A549 (cell line): ENCODE data around the gene ASPN.

ENCODE experiments used
- EHF ChIP-seq: fragments of 250-450 bp; sonication (Bioruptor Pico); IDR thresholded peaks from 2 replicates; pipeline ENCODE4 v1.5.0; 2020; ENCODE audit warnings: mild to moderate bottlenecking
- KDM1A ChIP-seq: fragments of 200-600 bp; sonication (generic); IDR thresholded peaks from 2 replicates; pipeline ENCODE4 v1.6.1; 2016; ENCODE audit warnings: low read depth, mild to moderate bottlenecking
- NPAS2 ChIP-seq: fragments of 250-450 bp; sonication (Bioruptor Pico); IDR thresholded peaks from 2 replicates; pipeline ENCODE4 v1.8.0; 2022; ENCODE audit warnings: mild to moderate bottlenecking, moderate library complexity, borderline replicate concordance
- POLR2A ChIP-seq: IDR thresholded peaks from 2 replicates; pipeline ENCODE4 v1.6.1; 2012; ENCODE audit warnings: mild to moderate bottlenecking, low read length
- ZFP36 ChIP-seq: fragments of 450-650 bp; IDR thresholded peaks from 2 replicates; pipeline ENCODE4 v1.6.1; 2014; ENCODE audit warnings: borderline replicate concordance; ENCODE audit not compliant: partially characterized antibody
- TF ChIP-seq, protein P1 (sequence below): fragments of >200 bp; sonication (Bioruptor Twin); formaldehyde crosslinking; IDR thresholded peaks from 3 replicates; pipeline ENCODE4 v1.5.1; 2016
- TF ChIP-seq, protein P2 (sequence below): fragments of 200-600 bp; sonication (generic); IDR thresholded peaks from 2 replicates; pipeline ENCODE4 v1.6.1; 2016; ENCODE audit warnings: antibody characterized with exemption, mild to moderate bottlenecking, moderate library complexity
- TF ChIP-seq, protein P3 (sequence below): fragments of >200 bp; sonication (Bioruptor Twin); formaldehyde crosslinking; IDR thresholded peaks from 2 replicates; pipeline ENCODE4 v1.6.1; 2016
- TF ChIP-seq, protein P4 (sequence below): IDR thresholded peaks from 2 replicates; pipeline ENCODE4 v1.6.1; 2012; ENCODE audit warnings: low read depth, borderline replicate concordance
- TF ChIP-seq, protein P5 (sequence below): IDR thresholded peaks from 2 replicates; pipeline ENCODE4 v1.6.1; 2012

DNA sequence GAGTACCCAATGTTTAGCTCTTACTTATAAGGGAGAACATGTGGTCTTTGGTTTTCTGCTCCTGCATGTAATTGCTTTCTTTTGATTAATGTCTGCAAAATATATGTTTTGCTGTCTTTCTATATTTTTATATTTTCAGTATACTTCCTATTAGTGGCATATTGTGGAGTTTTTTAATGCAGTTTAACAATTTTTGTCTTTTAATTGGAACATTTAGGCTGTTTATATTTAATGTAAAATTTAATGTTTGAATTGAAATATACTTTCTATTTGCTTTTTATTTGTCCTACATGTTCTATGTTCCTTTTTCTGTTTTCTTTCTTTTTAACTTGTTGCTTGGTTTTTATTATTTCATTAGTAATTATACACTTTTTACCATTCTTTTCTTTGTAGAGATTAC is 48.6 kb upstream of the ASPN start:
- TF ChIP-seq, protein P1, sequence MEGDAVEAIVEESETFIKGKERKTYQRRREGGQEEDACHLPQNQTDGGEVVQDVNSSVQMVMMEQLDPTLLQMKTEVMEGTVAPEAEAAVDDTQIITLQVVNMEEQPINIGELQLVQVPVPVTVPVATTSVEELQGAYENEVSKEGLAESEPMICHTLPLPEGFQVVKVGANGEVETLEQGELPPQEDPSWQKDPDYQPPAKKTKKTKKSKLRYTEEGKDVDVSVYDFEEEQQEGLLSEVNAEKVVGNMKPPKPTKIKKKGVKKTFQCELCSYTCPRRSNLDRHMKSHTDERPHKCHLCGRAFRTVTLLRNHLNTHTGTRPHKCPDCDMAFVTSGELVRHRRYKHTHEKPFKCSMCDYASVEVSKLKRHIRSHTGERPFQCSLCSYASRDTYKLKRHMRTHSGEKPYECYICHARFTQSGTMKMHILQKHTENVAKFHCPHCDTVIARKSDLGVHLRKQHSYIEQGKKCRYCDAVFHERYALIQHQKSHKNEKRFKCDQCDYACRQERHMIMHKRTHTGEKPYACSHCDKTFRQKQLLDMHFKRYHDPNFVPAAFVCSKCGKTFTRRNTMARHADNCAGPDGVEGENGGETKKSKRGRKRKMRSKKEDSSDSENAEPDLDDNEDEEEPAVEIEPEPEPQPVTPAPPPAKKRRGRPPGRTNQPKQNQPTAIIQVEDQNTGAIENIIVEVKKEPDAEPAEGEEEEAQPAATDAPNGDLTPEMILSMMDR, result no peak
- TF ChIP-seq, protein P2, sequence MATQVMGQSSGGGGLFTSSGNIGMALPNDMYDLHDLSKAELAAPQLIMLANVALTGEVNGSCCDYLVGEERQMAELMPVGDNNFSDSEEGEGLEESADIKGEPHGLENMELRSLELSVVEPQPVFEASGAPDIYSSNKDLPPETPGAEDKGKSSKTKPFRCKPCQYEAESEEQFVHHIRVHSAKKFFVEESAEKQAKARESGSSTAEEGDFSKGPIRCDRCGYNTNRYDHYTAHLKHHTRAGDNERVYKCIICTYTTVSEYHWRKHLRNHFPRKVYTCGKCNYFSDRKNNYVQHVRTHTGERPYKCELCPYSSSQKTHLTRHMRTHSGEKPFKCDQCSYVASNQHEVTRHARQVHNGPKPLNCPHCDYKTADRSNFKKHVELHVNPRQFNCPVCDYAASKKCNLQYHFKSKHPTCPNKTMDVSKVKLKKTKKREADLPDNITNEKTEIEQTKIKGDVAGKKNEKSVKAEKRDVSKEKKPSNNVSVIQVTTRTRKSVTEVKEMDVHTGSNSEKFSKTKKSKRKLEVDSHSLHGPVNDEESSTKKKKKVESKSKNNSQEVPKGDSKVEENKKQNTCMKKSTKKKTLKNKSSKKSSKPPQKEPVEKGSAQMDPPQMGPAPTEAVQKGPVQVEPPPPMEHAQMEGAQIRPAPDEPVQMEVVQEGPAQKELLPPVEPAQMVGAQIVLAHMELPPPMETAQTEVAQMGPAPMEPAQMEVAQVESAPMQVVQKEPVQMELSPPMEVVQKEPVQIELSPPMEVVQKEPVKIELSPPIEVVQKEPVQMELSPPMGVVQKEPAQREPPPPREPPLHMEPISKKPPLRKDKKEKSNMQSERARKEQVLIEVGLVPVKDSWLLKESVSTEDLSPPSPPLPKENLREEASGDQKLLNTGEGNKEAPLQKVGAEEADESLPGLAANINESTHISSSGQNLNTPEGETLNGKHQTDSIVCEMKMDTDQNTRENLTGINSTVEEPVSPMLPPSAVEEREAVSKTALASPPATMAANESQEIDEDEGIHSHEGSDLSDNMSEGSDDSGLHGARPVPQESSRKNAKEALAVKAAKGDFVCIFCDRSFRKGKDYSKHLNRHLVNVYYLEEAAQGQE, result no peak
- TF ChIP-seq NPAS2, result no peak
- TF ChIP-seq, protein P3, sequence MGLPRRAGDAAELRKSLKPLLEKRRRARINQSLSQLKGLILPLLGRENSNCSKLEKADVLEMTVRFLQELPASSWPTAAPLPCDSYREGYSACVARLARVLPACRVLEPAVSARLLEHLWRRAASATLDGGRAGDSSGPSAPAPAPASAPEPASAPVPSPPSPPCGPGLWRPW, result no peak
- TF ChIP-seq KDM1A, result no peak
- TF ChIP-seq, protein P4, sequence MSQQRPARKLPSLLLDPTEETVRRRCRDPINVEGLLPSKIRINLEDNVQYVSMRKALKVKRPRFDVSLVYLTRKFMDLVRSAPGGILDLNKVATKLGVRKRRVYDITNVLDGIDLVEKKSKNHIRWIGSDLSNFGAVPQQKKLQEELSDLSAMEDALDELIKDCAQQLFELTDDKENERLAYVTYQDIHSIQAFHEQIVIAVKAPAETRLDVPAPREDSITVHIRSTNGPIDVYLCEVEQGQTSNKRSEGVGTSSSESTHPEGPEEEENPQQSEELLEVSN, result no peak
- no peak for TF ChIP-seq ZFP36
- TF ChIP-seq POLR2A, result no peak
- TF ChIP-seq EHF, result no peak
- TF ChIP-seq, protein P5, sequence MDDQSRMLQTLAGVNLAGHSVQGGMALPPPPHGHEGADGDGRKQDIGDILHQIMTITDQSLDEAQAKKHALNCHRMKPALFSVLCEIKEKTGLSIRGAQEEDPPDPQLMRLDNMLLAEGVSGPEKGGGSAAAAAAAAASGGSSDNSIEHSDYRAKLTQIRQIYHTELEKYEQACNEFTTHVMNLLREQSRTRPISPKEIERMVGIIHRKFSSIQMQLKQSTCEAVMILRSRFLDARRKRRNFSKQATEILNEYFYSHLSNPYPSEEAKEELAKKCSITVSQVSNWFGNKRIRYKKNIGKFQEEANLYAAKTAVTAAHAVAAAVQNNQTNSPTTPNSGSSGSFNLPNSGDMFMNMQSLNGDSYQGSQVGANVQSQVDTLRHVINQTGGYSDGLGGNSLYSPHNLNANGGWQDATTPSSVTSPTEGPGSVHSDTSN, result no peak
